ENCODE results near the gene SMC1B. TPM values are rescaled to one million over a fixed set of nuclear protein-coding genes. Genes with fewer than 3 reads are reported as not detected.
"Not testable (repeated sequence)": the region's sequence is repeated elsewhere in the genome, so short reads cannot be mapped to it uniquely, and the experiment has no call there.

SMC1B gene
- total RNA-seq, 1 donor from 2014 or later: not detected

DNA sequence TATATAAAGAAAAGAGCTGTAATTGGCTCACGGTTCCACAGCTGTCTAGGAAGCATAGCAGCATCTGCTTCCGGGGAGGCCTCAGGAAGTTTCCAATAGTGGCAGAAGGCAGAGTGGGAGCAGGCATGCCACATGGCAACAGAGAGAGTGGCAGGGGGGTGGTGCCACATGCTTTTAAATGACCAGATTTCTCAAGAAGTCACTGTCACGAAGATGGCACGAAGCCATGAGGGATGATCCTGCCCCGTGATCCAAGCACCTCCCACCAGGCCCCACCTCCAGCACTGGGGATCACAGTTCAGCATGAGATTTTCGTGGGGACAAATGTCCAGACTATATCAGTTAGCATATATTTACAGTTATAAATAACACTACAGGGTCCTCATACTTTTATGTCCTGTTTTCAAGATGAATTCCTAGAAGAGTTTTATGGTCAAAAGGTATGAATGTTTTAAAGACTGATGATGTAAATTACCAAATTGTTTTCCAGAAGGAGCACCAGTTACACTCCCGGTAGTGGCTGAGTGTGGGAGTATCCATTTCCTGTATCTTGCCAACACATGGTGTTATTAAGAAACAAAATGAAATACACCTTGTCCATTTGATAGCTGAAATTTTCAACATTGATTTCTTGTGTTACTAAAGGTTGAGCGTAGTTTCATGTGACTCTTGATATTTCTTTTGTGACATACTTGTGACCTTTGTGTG lies 84.4 kb downstream of the SMC1B start:
- Mint-ChIP-seq H3K4me1 (no peaks in the 10 kb centered on the region), H3K4me3 (no peak overlapping the region), H3K27ac (no peak overlapping the region), H3K9me3 (no peaks in the 10 kb centered on the region), H3K27me3 (ENCODE audit: low read depth) (no peaks in the 10 kb centered on the region), H3K36me3 (peaks cover 24% of the 10 kb centered on the region)
- TF ChIP-seq, protein P1, sequence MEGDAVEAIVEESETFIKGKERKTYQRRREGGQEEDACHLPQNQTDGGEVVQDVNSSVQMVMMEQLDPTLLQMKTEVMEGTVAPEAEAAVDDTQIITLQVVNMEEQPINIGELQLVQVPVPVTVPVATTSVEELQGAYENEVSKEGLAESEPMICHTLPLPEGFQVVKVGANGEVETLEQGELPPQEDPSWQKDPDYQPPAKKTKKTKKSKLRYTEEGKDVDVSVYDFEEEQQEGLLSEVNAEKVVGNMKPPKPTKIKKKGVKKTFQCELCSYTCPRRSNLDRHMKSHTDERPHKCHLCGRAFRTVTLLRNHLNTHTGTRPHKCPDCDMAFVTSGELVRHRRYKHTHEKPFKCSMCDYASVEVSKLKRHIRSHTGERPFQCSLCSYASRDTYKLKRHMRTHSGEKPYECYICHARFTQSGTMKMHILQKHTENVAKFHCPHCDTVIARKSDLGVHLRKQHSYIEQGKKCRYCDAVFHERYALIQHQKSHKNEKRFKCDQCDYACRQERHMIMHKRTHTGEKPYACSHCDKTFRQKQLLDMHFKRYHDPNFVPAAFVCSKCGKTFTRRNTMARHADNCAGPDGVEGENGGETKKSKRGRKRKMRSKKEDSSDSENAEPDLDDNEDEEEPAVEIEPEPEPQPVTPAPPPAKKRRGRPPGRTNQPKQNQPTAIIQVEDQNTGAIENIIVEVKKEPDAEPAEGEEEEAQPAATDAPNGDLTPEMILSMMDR (IDR thresholded peaks at IDR 0.05; ENCODE audit: unreplicated experiment): no peak
- DNase-seq (ENCODE audit: low spot score in 2 of 2, unreplicated experiment in 2 of 2): no peak

DNA sequence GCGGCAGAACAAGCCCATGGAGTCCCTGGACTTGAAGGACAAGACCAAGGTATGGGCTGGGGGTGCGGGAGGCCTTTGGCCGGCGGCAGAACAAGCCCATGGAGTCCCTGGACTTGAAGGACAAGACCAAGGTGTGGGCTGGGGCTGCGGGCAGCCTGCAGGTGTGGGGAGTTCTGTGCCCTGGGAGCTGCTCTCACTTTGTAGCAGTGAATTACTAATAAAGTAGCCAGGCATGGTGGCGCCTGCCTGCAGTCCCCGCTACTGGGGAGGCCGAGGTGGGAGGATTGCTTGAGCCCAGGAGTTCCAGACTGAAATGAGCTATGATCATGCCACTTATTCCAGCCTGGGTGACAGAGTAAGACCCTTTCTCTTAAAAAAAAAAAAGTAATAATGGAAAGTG lies 85.1 kb downstream of the SMC1B start:
- not testable (repeated sequence) for H3K27ac Mint-ChIP-seq; H3K9me3 Mint-ChIP-seq; H3K4me1 Mint-ChIP-seq; H3K27me3 Mint-ChIP-seq (ENCODE audit: low read depth); DNase-seq (ENCODE audit: low spot score in 2 of 2, unreplicated experiment in 2 of 2); H3K4me3 Mint-ChIP-seq
- H3K36me3 Mint-ChIP-seq: peaks cover 31% of the 10 kb centered on the region

DNA sequence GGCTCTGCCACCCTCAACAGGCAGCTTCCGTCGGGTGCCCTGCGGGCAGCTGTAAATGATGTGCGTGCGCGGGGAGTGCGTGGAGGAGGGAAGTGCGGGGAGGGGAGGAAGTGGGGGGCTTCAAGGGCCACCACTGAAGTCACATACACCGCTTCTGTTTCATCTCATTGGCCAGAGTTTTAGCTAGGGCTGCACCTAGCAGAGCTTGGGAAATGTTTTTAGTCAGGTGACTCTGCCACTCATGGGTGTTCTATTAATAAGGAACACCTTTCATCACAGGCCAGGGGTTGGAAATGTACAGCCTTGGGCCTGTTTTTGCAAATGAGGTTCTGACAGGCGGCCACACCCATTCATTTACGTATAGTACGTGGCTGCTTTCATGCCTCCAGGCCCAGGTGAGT lies 89.1 kb downstream of the SMC1B start:
- H3K4me1 Mint-ChIP-seq: peaks cover 6% of the 10 kb centered on the region
- peaks cover 33% of the 10 kb centered on the region for H3K36me3 Mint-ChIP-seq
- no peaks in the 10 kb centered on the region for H3K27me3 Mint-ChIP-seq (ENCODE audit: low read depth)
- no peaks in the 10 kb centered on the region for H3K9me3 Mint-ChIP-seq
- no peak for DNase-seq (ENCODE audit: low spot score in 2 of 2, unreplicated experiment in 2 of 2)
- H3K27ac Mint-ChIP-seq: no peak overlapping the region
- TF ChIP-seq, protein P1 (IDR thresholded peaks at IDR 0.05; ENCODE audit: unreplicated experiment): no peak
- H3K4me3 Mint-ChIP-seq: no peak overlapping the region

DNA sequence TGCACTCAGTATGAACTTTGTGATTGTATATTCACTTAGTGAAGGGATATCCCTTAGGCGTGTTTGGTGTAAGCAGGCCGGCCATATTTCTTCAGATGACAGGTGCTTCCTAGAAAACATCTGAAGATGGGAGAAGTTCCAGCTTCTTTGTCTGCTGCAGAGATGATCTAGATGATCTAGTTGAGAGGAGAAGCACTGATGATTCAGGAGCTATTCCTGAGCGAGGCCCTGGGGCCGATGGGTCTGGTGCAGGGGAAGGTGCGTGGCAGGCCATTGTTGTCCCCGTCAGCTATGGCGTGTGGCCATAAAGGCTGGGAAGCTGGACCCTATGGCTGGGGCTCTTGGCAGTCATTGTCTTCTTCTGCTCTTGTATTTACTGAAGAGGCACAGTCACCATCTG lies 89.7 kb downstream of the SMC1B start:
- Mint-ChIP-seq H3K27me3 (ENCODE audit: low read depth) (no peaks in the 10 kb centered on the region), H3K4me3 (no peak overlapping the region), H3K36me3 (peaks cover 31% of the 10 kb centered on the region), H3K9me3 (no peaks in the 10 kb centered on the region), H3K4me1 (peaks cover 12% of the 10 kb centered on the region), H3K27ac (no peak overlapping the region)
- TF ChIP-seq, protein P1 (IDR thresholded peaks at IDR 0.05; ENCODE audit: unreplicated experiment): no peak
- DNase-seq (ENCODE audit: low spot score in 2 of 2, unreplicated experiment in 2 of 2): no peak

DNA sequence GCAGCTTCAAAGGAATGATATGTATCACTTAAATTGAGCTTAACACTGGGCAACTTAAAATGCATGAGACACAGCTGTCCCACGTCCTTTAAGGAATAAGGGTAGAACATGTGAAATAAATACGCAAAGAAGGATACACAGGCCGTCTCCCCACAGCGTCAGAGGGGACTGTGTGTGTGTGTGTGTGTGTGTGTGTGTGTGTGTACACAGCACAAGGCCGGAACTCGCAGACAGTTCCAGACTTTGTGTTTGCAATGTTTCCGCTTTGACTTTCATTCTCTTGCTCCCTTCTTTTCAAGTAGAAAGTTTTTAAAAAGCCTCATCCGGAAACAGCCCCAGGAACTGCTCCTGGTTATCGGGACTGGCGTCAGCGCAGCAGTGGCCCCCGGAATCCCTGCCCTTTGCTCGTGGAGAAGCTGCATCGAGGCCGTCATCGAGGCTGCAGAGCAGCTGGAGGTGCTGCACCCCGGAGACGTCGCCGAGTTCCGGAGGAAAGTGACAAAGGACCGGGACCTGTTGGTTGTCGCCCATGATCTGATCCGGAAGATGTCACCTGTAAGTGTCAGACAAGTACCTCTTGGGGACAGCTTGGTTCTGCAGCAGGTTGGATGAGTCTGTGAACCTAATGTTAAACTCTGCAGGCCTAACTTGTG lies 90.4 kb downstream of the SMC1B start:
- H3K36me3 Mint-ChIP-seq: peaks cover 31% of the 10 kb centered on the region
- DNase-seq (ENCODE audit: low spot score in 2 of 2, unreplicated experiment in 2 of 2): no peak
- TF ChIP-seq, protein P1 (IDR thresholded peaks at IDR 0.05; ENCODE audit: unreplicated experiment): no peak
- no peaks in the 10 kb centered on the region for H3K27me3 Mint-ChIP-seq (ENCODE audit: low read depth)
- H3K4me1 Mint-ChIP-seq: peaks cover 19% of the 10 kb centered on the region
- H3K27ac Mint-ChIP-seq: no peak overlapping the region
- no peaks in the 10 kb centered on the region for H3K9me3 Mint-ChIP-seq
- no peak overlapping the region for H3K4me3 Mint-ChIP-seq

DNA sequence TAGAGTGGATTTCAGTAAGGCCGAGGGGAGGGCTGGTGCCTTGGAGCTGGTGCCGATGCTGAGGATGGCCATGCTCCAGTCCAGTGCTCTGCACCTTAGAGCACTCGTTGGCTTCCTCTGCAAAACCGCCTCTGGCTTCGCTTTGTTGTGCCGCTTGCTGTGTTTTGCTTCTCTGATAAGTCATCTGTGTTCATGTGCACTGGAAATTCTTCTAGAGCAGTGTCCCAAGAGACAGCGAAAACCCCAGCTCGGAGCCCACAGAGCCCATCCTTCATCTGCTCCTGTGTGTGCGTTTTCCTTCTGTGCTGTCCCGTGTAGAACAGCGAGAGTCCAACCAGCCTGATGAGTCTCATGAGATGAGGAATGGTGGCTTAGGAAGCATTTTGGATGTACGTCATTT lies 91.6 kb downstream of the SMC1B start:
- peaks cover 26% of the 10 kb centered on the region for H3K36me3 Mint-ChIP-seq
- no peak overlapping the region for H3K27ac Mint-ChIP-seq
- H3K27me3 Mint-ChIP-seq (ENCODE audit: low read depth): no peaks in the 10 kb centered on the region
- TF ChIP-seq, protein P1 (IDR thresholded peaks at IDR 0.05; ENCODE audit: unreplicated experiment): no peak
- no peak for DNase-seq (ENCODE audit: low spot score in 2 of 2, unreplicated experiment in 2 of 2)
- H3K4me1 Mint-ChIP-seq: peaks cover 21% of the 10 kb centered on the region
- H3K9me3 Mint-ChIP-seq: no peaks in the 10 kb centered on the region
- H3K4me3 Mint-ChIP-seq: no peak overlapping the region

Measured in mesothelial cell of epicardium (in vitro differentiated cells).